Umbilical cord (tissue), 2 donors: ENCODE measurements around the gene FPR1. TPM values are rescaled to one million over a fixed set of nuclear protein-coding genes. Genes with fewer than 3 reads are reported as not detected.

Experiments used
- DNase-seq: peaks from one replicate; pipeline ENCODE4 v3.0.0-alpha.2; 2015; ENCODE audit warnings: low spot score
- total RNA-seq: library from RNA; depleted of rRNA; stranded (reverse); fragments of >200 nt; gene quantifications from one replicate; pipeline ENCODE4 v1.2.3, GENCODE V29; 2014; ENCODE audit warnings: low replicate concordance; ENCODE audit not compliant: insufficient read depth

The FPR1 gene, protein sequence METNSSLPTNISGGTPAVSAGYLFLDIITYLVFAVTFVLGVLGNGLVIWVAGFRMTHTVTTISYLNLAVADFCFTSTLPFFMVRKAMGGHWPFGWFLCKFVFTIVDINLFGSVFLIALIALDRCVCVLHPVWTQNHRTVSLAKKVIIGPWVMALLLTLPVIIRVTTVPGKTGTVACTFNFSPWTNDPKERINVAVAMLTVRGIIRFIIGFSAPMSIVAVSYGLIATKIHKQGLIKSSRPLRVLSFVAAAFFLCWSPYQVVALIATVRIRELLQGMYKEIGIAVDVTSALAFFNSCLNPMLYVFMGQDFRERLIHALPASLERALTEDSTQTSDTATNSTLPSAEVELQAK
- total RNA-seq, result 13.5 TPM

DNA sequence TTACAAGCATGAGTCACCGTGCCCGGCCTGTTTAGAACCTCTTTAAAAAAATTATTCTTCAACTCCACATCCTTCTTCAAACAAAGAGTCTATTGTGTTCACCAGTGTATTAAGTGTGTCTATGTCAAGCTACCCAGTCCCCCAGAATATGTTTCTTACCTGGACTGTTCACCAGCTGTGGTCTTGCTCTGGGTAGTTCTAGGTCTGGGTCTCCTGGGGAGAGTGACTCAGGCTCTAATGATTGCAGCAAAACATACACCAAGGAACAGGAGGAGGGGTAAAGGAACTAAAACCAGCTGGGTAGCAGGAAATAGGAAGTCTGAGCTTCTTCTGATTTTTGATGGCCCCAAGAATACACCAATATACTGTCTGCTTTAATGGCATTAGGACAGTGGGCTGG, at the start of gene FPR1:
FPR1 (minus strand) TSS at position 224 of the 400 bp plus-strand sequence. CDS start 4,884 bp downstream, outside the sequence.
- peak; percentile 25 for DNase-seq

DNA sequence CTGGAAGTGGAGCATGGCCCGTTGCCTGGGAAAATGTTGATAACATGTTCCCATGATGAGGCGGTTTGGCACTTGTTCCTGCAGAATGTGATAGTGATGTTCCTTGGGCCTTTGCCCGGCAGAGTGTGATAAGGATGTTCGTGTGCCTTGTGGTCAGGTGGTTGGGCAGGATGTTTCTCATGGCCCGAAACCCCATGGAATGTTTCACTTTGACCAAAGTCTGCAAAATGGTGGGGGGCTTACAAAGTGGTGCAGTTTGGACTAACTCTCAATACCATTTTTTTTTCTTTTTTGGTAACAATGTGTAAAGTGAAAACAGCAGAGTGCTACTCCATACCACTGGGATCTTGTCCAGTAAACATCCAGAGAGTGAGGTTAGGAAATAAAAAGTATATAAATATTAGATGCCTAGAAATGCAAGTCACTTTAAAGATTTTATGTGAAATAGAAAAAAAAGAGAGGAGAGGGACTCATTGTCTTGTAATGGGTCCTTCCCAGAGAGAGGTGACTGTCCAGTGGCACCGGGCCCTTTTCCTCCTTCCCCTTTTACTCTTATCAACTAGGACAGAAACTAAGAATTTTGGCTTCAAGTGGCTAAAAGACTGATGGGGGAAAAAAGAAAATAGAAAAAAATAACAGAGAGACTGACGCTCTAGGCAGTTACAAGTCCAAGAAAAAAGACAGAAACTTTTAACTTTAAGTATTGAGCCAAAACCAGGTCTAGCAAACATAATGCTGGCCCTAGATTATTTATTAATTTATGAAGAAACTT, 49.0 kb upstream of the FPR1 start:
- DNase-seq, result peak; percentile 83

DNA sequence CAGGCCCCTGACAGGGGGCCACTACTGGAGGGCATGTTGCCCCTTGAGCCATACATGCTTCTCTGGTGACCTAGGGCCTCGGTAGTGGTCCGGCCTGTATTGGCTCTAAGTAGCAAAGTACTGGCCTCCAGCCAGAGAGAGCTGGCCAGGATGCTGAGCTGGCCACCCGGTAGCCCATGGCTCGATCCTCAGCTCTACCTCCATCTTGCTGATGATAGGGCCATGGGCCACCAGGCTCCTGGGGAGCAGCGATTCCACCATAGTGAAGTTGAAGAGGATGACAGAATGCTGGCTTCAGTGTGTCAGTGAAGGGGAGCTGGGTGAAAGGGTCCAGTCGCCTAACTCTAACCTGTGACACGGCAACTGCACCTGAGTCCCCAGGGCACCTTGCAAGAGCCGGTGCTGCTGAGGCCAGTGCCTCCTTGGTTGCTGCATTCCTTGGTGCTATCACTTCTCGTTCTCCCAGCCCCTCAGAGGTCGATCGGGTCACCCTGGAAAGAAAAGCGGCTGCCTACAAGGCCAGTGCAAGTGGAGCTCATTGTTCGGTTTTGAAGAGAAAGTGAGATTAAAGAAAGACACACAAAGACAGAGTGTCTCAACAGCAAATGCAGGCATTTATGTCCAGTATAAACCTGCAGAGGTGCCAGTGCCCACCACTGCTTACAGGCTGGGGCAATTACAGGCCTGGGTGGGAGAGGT, 48.2 kb upstream of the FPR1 start:
- DNase-seq, result no peak

DNA sequence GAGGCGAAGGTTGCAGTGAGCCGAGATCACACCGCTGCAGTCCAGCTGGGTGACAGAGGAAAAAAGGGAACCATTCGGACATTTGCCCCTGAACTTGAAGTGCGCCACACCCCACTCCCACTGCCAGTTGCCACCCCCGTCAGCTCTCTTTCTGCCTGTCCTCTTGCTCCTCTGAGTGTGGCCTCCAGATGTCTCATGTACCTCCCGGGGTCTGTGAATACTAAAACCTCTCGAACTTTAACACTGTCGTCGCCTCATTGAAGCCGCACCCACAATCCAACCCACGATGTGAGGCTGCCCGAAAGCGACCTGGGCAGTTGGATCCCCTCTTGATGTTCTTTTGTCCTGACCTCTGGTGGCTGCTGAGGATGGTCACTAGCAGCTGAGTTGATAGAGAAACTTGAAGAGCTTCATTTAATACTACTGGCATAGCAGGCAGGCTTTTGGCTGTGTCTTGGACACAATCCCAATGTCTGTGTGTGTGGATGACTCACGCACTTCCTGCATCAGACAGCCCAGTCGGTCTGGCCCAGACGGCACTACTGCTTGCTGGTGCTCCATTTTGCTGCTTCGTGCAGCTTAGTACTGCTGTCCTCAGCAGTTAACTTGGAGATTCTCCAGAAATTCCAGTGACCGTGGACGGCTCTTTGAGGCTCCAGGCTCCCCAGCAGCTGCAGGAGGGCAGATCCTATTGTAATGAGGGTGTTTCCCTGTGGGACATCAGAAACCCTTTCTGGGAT, 47.5 kb upstream of the FPR1 start:
- peak; percentile 96 for DNase-seq

DNA sequence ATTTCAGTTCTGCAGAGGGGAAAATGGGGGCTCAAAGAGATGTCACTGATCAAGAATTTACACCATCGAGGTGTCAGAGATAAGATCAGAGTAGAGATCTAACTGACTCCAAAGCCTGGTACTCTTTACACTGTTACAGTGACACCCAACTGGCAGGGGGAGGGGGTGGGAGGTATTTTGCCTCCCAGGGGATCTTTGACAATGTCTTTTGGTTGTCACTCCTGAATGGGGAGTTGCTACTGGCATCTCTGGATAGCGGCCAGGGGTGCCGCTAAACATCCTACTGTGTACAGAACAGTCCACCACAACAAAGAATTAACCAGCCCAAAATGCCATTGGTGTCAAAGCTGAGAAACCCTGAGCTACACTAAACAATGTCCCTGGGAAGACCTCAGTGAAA, 46.4 kb upstream of the FPR1 start:
- DNase-seq, result no peak

DNA sequence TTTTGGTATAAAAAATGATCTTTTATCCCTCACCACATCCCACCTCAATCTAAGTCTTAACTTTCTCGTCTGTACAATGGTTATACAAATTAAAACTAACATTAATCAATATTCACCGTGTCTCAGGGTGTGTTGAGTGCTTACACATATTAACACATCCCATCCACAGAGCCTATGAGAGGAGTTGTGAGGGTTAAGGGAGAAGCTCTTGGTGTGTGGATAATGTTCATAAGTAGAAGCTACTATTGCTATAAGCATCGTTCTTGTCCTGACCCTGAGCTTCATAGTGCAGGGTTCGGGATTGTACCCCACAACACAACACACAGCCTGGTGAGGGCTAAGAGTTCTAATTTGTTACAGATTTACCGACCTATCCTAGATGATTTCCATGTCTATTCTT, 45.8 kb upstream of the FPR1 start:
- DNase-seq, result no peak

DNA sequence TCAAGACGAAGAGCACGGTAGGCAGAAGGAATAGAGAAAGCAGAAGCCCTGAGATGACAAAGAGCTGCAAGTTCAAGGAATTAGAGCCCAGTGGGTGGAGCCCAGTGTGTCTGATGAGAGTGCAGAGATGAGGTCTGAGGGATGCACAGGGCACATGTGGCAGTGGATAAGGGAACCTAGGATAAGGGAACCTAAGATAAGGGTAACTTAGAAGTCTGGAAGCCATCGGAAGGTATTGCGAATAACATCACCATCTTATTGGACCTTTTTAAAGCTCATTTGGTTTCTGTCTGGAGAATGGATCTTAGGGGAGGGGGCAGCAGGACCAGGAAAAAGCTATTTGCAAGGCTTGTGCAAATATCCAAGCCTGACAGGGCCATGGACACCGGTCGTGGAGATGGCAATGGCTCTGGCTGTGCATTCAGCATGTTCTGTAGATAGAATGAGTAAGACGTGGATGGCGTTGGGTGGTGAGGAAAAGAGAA, 44.6 kb upstream of the FPR1 start:
- no peak for DNase-seq

DNA sequence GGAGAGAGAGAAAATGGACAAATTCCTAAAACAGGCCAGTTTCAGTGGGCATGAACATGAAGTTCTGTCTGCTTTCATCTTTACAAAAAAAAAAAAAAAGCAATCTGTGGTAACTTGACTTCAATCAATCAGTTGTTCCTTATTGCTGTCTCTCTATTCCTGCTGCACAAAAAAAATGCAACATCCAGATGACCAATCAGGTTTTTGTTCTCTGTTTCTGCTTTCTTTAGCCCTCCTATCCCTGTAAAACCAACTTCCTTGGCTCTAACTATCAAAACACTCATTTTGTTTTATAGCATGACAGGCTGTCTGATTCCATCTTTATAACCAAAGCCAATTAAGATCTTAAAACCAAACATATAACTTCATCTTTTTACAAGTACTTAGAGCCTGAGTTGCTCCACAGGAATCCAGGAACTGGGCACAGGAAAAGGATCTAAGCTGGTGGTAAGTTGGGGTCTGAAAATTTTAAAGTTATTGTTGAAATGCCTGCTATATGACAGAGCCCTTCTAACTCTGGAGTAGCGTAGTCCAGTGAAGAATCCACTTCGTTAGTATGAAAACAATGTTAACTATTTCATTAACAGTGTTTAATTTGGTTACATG, 43.3 kb upstream of the FPR1 start, which contains the start of gene FPR3:
FPR3 (plus strand) TSS at position 273 of the 606 bp plus-strand sequence. CDS start 28,592 bp downstream, outside the sequence.
- no peak for DNase-seq

DNA sequence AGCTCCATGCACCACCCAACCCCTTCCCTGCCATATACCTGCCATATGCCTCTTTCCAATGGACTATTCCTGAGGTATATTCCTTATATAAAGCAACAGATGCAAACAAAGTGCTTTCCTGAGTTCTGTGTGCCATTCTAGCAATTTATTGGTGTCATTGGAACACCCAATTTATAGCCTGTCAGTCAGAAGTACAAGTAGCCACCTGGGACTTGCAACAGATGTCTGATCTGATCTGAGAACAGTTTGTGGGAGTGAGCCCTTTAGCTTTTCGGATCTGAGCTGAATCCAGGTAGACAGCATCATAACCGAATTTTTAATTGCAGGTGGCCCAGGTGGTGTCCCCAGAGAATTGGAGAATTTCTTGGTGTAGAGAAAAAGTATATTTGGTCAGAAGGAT, 42.3 kb upstream of the FPR1 start:
- DNase-seq, result no peak

DNA sequence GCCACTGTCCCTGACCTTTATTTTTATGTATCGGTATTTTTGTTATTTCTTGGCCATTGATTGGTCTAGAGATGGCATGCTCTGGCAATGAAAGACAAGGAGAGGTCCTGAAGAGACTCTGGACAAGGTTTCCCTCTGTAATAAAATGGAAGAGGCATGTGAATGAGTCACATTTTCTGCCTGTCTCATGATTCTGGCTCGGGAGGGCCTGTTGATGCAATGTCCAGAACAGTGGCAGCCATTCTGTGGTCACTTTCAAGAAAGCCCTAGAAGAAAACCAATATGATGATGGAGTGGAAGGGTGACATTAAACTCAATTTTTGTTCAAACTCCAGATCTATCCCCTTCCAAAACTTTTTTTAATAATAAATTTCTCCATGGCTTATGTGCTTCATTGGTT, 41.3 kb upstream of the FPR1 start:
- DNase-seq, result no peak

DNA sequence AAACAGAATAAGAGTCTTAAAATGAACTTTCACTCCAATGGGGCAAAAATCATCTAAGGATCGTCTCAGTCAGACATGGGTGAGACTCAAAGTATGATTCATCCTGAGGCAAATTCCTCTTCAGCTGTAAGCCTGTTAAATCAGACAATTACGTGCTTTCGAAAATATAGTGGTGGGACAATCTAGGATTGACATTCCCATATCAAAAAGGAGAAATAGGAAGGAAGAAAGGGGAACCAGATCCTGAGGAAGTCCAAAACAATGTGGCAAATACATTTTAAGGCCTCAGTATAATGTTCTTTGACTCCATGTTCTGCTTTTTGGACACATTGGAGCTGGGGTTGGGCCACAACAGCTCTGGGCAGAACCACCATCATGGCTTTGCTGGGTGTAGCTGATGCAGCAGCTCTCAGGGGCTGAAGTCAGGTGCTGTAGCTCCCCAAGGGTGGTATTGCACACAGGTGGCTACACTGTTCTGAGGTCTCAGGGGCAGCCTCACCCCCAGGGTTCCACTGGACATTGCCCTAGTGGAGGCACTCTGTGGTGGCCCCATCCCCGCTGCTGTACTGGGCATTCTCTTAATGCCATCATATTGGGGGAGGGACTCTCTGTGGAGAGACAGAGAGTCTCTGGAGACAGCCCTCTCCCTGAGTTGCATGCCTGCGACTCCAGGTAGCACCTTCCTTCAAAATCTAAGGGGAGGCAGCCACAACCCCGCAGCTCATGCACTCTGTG, 37.5 kb upstream of the FPR1 start:
- no peak for DNase-seq

DNA sequence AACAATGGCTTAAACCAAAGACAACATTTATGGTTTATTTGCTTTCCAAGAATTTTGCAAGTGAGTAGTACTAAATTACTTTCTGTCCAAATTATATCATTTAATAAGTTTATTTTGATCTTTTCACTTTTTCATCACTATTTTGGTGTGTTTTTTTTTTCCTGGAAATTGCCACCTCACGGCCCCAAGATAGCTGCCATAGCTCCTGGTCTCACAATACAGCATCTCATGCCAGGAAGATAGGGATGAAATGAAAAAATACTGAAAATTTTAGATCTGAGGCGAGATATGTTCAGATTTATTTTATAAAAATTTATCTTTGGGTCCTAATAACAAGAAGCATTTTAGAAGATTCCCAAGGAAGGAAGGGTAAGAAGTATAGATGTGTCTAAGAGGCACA, 36.4 kb upstream of the FPR1 start:
- no peak for DNase-seq

DNA sequence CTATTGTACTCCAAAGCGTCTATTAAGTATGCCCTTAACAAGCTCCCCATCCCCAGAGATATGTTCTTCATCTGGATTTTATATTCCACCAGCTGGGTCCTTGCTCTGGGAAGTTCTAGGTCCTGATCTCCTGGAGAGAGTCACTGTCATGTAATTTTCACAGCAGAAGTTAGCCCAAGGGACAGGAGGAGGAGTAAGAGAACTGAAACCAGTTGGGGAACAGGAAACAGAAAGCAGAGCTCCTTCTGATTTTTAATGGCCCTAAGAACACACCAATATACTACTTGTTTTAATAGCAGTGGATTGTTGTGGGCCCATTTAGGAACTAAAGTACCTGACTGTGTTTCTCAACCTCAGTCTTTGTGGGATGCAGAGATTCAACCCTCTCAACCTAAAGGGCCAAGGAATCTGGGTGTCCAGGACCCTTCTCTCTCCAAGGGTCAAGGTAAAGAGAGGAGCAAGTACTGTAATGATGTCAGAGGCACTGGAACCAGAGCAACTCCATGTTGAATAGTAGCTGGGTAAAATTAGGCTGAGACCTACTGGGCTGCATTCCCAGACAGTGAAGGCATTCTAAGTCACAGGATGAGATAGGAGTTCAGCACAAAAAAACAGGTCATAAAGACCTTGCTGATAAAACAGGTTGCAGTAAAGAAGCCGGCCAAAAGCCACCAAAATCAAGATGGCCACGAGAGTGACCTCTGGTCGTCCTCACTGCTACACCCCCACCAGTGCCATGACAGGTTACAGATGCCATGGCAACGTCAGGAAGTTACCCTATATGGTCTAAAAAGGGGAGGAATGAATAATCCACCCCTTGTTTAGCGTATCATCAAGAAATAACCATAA, 35.2 kb upstream of the FPR1 start:
- no peak for DNase-seq

DNA sequence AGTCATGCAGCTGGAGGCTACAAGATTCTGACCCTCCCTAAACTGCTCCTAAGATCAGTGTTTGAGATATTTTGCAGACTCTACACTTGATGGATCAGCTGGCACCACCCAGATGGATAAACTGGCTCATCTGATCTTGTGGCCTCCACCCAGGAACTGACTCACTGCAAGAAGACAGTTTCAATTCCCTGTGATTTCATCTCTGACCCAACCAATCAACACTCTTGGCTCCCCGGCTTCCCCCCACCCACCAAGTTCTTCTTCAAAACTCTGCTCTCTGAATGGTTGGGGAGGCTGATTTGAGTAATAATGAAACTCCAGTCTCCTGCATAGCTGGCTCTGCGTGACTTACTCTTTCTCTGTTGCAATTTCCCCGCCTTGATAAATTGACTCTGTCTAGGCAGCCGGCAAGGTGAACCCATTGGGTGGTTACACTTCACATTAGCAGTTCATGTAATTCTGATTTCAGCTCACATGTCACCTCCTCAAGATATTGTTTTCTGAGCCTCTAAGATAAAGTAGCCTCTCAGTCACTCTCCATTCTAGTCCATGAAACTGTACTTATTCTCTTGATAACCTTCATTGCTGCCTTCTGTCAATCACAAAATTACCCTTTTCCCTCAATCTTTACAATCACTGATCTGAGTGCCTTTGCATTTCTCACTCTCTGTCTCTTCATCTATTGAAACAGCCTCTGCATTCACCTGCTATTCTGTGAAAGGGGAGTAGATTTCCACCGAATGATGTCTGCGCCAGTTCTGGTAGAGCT, 33.4 kb upstream of the FPR1 start:
- peak; percentile 86 for DNase-seq

DNA sequence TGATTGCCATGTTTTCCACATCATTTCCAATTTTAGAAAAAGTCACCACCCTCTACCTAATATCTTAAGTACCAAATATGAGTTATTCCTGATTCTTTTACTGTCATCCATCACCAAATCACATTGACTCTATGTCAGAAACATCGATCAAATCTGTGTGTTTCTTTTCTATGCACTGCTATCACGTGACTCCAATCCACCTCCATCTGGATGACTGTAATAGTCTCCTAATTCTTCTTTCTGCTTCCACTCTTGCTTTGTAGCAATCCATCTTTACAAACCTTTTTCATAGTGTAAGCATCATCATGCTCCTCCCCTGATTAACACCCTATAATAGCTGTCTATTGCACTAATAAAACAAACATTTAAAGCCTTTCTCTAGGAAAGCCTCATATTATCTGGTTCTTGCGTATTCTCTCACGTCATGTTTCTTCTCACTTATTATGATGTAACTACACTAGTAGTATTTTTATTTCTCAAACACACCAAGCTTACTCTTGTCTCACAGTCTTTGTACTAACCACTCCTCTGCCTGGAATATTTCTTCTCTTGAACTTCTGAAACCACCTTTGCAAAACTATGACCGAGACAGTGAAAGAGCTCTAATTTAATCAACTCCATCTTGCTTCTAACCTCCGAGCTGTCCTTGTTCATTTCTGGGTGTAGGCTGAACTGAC, 32.6 kb upstream of the FPR1 start:
- no peak for DNase-seq

DNA sequence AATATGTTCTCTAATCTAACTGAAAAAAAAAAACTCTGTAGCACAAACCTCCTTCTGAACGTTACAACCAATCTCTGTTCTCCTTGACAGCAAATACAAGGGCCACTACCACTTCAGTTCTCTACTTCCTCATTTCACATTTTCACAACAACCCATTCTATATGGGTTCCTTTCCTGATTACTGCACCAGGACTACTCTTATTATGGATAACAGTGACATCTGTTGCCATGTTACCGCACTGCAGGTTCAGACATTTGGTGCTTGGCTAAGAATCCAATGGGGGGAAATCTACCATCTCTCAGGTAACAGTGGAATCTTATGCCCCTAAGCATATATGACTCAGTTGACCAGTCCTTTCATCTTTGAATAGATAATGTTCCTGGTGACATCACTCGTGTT, 31.7 kb upstream of the FPR1 start:
- DNase-seq, result peak; percentile 28

DNA sequence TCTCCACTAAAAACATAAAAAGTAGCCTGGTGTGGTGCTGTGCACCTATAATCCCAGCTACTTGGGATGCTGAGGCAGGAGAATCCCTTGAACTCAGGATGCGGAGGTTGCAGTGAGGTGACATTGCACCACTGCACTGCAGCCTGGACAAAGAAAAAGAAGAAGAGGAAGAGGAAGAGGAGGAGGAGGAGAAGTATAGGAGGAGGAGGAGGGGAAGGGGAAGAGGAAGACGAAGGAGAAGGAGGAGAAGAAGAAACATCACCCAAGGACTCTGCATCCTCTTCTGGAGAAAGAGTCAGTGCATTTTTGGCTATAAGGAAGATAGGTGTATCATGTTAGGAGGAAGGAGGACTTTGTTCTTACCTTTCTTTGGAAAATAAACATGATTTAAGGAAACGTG, 30.3 kb upstream of the FPR1 start:
- no peak for DNase-seq

DNA sequence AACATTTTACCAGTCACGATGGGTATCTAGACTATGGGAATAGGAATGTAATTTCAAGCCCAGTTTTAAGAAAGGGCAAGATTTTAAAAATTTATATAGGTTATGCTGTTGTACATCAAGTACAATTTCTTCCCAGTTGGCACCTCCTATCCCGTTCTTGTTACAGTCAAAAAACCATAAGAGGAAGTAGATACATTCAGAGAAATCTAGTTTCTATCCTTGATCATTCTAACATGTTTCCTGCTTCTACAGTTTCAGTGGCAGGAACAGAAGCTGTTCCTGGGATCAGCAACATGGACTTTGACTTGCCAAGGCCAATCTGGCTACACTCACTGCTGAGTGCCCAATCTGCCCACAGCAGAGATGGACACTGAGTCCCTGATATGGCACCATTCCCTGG, 28.6 kb upstream of the FPR1 start:
- DNase-seq, result no peak
